Activated naive CD4-positive, alpha-beta T cell treated with anti-CD3 and anti-CD28 coated beads, Interleukin-2, amount 10 ng/mL, durations not matched to agents 5 hours and 36 hours (primary cell): ENCODE results near the gene RPS23. TPM values are rescaled to one million over a fixed set of nuclear protein-coding genes. Genes with fewer than 3 reads are reported as not detected.

ENCODE experiments used
- total RNA-seq, 2 experiments: library from RNA; stranded (reverse); gene quantifications; one replicate each; pipeline ENCODE4 v1.2.3, GENCODE V29; 2021

The RPS23 gene
- 1,000 to 10,000 TPM; 2,662 to 2,685 TPM for total RNA-seq

GRCh38 chr5:82277987-82278710 lies at the start of gene RPS23:
TSS of gene RPS23 (minus strand) at chr5:82278354. CDS start at chr5:82278323, 31 bp downstream.

